ENCODE measurements around the gene FRMD4B. TPM values are rescaled to one million over a fixed set of nuclear protein-coding genes. Genes with fewer than 3 reads are reported as not detected.

Gene FRMD4B
- total and polyA plus RNA-seq, 2 donors (not counting 3 experiments of a cell fraction or from before 2014, with no cell fraction given): 66.4 to 89.7 TPM

DNA sequence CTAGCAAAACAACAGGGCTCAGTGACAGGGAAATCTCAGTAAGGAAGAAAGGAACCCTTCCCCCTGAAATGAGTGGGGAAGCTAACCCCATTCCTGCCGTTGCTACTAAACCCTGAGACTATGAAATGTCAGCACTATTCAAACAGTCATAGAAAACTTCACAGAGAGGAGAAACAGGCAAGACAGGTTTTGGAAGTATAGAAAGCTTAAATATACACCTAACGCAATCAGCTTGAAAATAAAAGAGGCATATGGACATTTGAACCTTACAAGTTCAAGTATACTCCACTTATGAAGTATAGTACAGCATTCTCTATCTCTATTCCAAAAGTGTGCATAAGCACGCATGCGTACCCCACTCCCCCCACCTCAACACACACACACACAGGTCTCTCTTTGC lies 17.6 kb upstream of the FRMD4B start:
- no peak for FAIRE-seq
- Histone ChIP-seq H3K9ac (replicated peaks; ENCODE audit: extremely low read depth, insufficient read depth, low read length) (no peak overlapping the region), H3K9me3 (replicated peaks; ENCODE audit: control insufficient read depth, insufficient read depth, low read length) (no peaks in the 10 kb centered on the region), H3K4me2 (ENCODE audit: insufficient read depth, low read length) (no peak overlapping the region), H3K36me3 (ENCODE audit: control insufficient read depth in 2 of 2, extremely low read depth in 1 of 2, insufficient read depth in 2 of 2, low read length in 2 of 2) (no peaks in the 10 kb centered on the region), H3K4me1 (ENCODE audit: control insufficient read depth, extremely low read depth, insufficient read depth, low read length) (no peaks in the 10 kb centered on the region), H3K27ac (ENCODE audit: insufficient read depth, low read depth, low read length) (no peak overlapping the region), H3K79me2 (ENCODE audit: control insufficient read depth, insufficient read depth, low read length) (no peaks in the 10 kb centered on the region), H3K27me3 (ENCODE audit: control insufficient read depth in 2 of 2, insufficient read depth in 2 of 2, low read length in 2 of 2) (no peaks in the 10 kb centered on the region), H3K4me3 (replicated peaks in 1 of 3; ENCODE audit: insufficient read depth in 1 of 3, low read depth in 1 of 3, low read length in 3 of 3) (no peak overlapping the region), H4K20me1 (replicated peaks; ENCODE audit: control insufficient read depth, extremely low read depth, insufficient read depth, low read length) (no peaks in the 10 kb centered on the region), H2AFZ (ENCODE audit: low read depth, low read length) (no peak overlapping the region), H3K9me1 (replicated peaks; ENCODE audit: control insufficient read depth, extremely low read depth, insufficient read depth, low read length) (no peaks in the 10 kb centered on the region)
- dilution Hi-C loops (cut with MboI; ENCODE audit: extremely low pct_ligation_motif_present, low sequenced_read_pairs): loop anchor here (25.0 kb wide), 1 partner anchor 241 kb away; no protein-coding TSS in a partner anchor
- intact Hi-C loops (cut with micrococcal nuclease): no loop called here
- DNase-seq (ENCODE audit: low read depth, low spot score): no peak
- ChIA-PET POLR2A (no interaction called here), CTCF (interaction anchor here (0.7 to 1.9 kb wide), 3 partner anchors 8 to 242 kb away, joined by 3 to 5 read pairs (median 5); no protein-coding TSS in a partner anchor)
- no TSS peak for BruUV-seq (replicated peaks)
- TF ChIP-seq POLR2AphosphoS5 (IDR thresholded peaks at IDR 0.05; ENCODE audit: insufficient read depth, low read depth, low read length) (no peak), POLR2A (IDR thresholded peaks at IDR 0.05; ENCODE audit: low read depth, low read length) (no peak), MYC (IDR thresholded peaks at IDR 0.05; ENCODE audit: low read depth, low read length) (no peak), JUN (IDR thresholded peaks at IDR 0.05; ENCODE audit: borderline replicate concordance, insufficient read depth, insufficient read length, low read depth) (no peak), EZH2 (IDR thresholded peaks at IDR 0.05; ENCODE audit: borderline replicate concordance, low read depth, low read length, severe bottlenecking) (no peak), GATA2 (IDR thresholded peaks at IDR 0.05; ENCODE audit: insufficient read depth, insufficient read length, low read depth, low read length) (no peak), FOS (IDR thresholded peaks at IDR 0.05; ENCODE audit: borderline replicate concordance, insufficient read depth, low read length) (no peak)
- TF ChIP-seq, protein P1, sequence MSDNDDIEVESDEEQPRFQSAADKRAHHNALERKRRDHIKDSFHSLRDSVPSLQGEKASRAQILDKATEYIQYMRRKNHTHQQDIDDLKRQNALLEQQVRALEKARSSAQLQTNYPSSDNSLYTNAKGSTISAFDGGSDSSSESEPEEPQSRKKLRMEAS (IDR thresholded peaks at IDR 0.05; ENCODE audit: insufficient read depth, insufficient read length): no peak
- TF ChIP-seq, protein P2, sequence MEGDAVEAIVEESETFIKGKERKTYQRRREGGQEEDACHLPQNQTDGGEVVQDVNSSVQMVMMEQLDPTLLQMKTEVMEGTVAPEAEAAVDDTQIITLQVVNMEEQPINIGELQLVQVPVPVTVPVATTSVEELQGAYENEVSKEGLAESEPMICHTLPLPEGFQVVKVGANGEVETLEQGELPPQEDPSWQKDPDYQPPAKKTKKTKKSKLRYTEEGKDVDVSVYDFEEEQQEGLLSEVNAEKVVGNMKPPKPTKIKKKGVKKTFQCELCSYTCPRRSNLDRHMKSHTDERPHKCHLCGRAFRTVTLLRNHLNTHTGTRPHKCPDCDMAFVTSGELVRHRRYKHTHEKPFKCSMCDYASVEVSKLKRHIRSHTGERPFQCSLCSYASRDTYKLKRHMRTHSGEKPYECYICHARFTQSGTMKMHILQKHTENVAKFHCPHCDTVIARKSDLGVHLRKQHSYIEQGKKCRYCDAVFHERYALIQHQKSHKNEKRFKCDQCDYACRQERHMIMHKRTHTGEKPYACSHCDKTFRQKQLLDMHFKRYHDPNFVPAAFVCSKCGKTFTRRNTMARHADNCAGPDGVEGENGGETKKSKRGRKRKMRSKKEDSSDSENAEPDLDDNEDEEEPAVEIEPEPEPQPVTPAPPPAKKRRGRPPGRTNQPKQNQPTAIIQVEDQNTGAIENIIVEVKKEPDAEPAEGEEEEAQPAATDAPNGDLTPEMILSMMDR (IDR thresholded peaks at IDR 0.05; ENCODE audit: extremely low read depth in 1 of 2, insufficient read depth in 1 of 2, low read depth in 1 of 2, low read length in 2 of 2): no peak

Data from endothelial cell of umbilical vein (primary cell).